OCI-LY7 (cell line): ENCODE data around the gene FHOD3. TPM values are rescaled to one million over a fixed set of nuclear protein-coding genes. Genes with fewer than 3 reads are reported as not detected.

ENCODE experiments used
- BruUV-seq: library from RNA; stranded (reverse); fragments of 400-500 nt; replicated peaks from 2 replicates; lab custom pipeline; 2021; lab: Mats Ljungman, UMichigan
- CTCF ChIA-PET: fragments of 300-600 bp; sonication (Branson Sonifier 250); formaldehyde crosslinking; loops from one replicate; lab custom pipeline; 2022; ENCODE audit warnings: antibody characterized with exemption; ENCODE audit not compliant: unreplicated experiment; lab: Charles Lee
- POLR2A ChIA-PET: fragments of 300-600 bp; sonication (Branson Sonifier 250); formaldehyde crosslinking; loops from one replicate; lab custom pipeline; 2022; ENCODE audit warnings: antibody characterized with exemption; lab: Charles Lee
- DNase-seq: peaks from one replicate; pipeline ENCODE4 v3.0.0-alpha.2; 2015; ENCODE audit warnings: low spot score
- H2AFZ ChIP-seq: fragments of 200-600 bp; sonication (generic), shearing (Covaris generic); 2 replicates; pipeline ENCODE4 v1.6.1; 2014; ENCODE audit warnings: mild to moderate bottlenecking, antibody characterized with exemption, low read length, moderate library complexity
- H3K27ac ChIP-seq: fragments of 200-600 bp; sonication (generic); 2 replicates; pipeline ENCODE4 v1.5.1; 2014; ENCODE audit warnings: mixed run types, low read depth, mild to moderate bottlenecking, moderate library complexity, low read length, inconsistent platforms; ENCODE audit not compliant: poor library complexity, severe bottlenecking
- H3K36me3 ChIP-seq: fragments of 200-600 bp; sonication (generic); 2 replicates; pipeline ENCODE4 v1.6.1; 2014; ENCODE audit warnings: mild to moderate bottlenecking, antibody characterized with exemption, low read length, moderate library complexity, mixed read lengths; ENCODE audit not compliant: insufficient read depth
- H3K4me1 ChIP-seq: fragments of 200-600 bp; sonication (generic); 2 replicates; pipeline ENCODE4 v1.5.1; 2014; ENCODE audit warnings: mild to moderate bottlenecking, low read length; ENCODE audit not compliant: insufficient read depth, poor library complexity, severe bottlenecking
- H3K4me2 ChIP-seq: fragments of 200-600 bp; sonication (generic); 2 replicates; pipeline ENCODE4 v1.6.1; 2014; ENCODE audit warnings: mild to moderate bottlenecking, low read length
- H3K4me3 ChIP-seq: fragments of 200-600 bp; sonication (generic); 2 replicates; pipeline ENCODE4 v1.5.1; 2014; ENCODE audit warnings: mild to moderate bottlenecking, low read depth, low read length; ENCODE audit not compliant: poor library complexity, severe bottlenecking
- H3K79me2 ChIP-seq: fragments of 200-600 bp; sonication (generic); 2 replicates; pipeline ENCODE4 v1.6.1; 2016; ENCODE audit warnings: low read depth, mild to moderate bottlenecking, low read length, moderate library complexity, mixed read lengths; ENCODE audit not compliant: insufficient read depth
- H3K9me2 ChIP-seq: fragments of 200-600 bp; sonication (generic); 2 replicates; pipeline ENCODE4 v1.6.1; 2016; ENCODE audit warnings: mild to moderate bottlenecking, low read length, mixed read lengths; ENCODE audit not compliant: insufficient read depth
- H3K9me3 ChIP-seq: fragments of 200-600 bp; sonication (generic); 2 replicates; pipeline ENCODE4 v1.6.1; 2014; ENCODE audit warnings: mild to moderate bottlenecking, mixed run types, low read length, mixed read lengths
- H4K20me1 ChIP-seq: fragments of 200-600 bp; sonication (generic); 2 replicates; pipeline ENCODE4 v1.6.1; 2014; ENCODE audit warnings: mild to moderate bottlenecking, antibody characterized with exemption, low read length, moderate library complexity, mixed read lengths; ENCODE audit not compliant: insufficient read depth
- EZH2phosphoT487 ChIP-seq: fragments of 200-600 bp; sonication (generic); IDR thresholded peaks from 2 replicates; pipeline ENCODE4 v1.6.1; 2018; ENCODE audit warnings: low read depth, borderline replicate concordance, mild to moderate bottlenecking, mixed run types, antibody characterized with exemption, low read length, moderate library complexity, mixed read lengths
- intact Hi-C: fragments of 100-400 bp; cut with micrococcal nuclease; formaldehyde crosslinking; loops from one replicate; pipeline ENCODE4 v1.10.0; 2022; ENCODE audit not compliant: unreplicated experiment
- total RNA-seq, 2 experiments: library from RNA; depleted of rRNA in 1 of 2; stranded (reverse); fragments of >200 nt in 1 of 2; shearing (Covaris generic) in 1 of 2; gene quantifications; 2 replicates each; pipeline ENCODE4 v1.2.3, GENCODE V29; 2014 to 2022
- TF ChIP-seq, protein P1 (sequence below): fragments of 200-600 bp; sonication (generic); conservative IDR thresholded peaks from 2 replicates; pipeline ENCODE4 v1.5.1; 2014; ENCODE audit warnings: mild to moderate bottlenecking, antibody characterized with exemption, low read length, moderate library complexity, mixed read lengths

The FHOD3 gene
- total RNA-seq, 2 experiments from 2014 or later = 0.06 to 2.4 TPM

DNA sequence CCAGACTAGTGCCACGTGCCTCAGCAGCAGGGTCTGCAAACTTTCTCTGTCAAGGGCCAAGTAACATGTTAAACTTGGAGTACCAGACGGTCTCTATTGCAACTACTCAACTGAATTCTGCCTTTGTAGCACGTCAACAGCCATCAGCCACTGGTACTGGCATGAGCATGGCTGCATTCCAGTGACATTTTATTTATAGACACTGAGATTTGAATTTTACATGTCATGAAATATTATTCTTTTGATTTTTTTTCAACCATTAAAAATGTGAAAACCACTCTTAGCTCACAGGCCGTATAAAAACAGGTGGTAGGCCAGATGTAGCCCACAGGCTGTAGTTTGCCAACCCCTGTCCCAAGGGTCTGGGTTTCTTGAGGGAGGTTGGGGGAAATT lies 331.6 kb downstream of the FHOD3 start:
- no peaks in the 10 kb centered on the region for H3K4me1 ChIP-seq
- CTCF ChIA-PET = no interaction called here
- POLR2A ChIA-PET = no interaction called here

GRCh38 chr18:36629836-36630235 lies 332.3 kb downstream of the FHOD3 start:
- Histone ChIP-seq H3K79me2 (no peaks in the 10 kb centered on the region), H2AFZ (no peak overlapping the region), H3K4me3 (no peak overlapping the region), H3K9me2 (no peaks in the 10 kb centered on the region), H3K27ac (no peak overlapping the region), H4K20me1 (no peaks in the 10 kb centered on the region), H3K4me1 (no peaks in the 10 kb centered on the region), H3K9me3 (no peaks in the 10 kb centered on the region), H3K4me2 (no peak overlapping the region), H3K36me3 (no peaks in the 10 kb centered on the region)
- ChIA-PET POLR2A (no interaction called here), CTCF (no interaction called here)
- intact Hi-C loops = no loop called here
- BruUV-seq = no TSS peak
- no peak for DNase-seq
- no peak for TF ChIP-seq EZH2phosphoT487
- TF ChIP-seq, protein P1, sequence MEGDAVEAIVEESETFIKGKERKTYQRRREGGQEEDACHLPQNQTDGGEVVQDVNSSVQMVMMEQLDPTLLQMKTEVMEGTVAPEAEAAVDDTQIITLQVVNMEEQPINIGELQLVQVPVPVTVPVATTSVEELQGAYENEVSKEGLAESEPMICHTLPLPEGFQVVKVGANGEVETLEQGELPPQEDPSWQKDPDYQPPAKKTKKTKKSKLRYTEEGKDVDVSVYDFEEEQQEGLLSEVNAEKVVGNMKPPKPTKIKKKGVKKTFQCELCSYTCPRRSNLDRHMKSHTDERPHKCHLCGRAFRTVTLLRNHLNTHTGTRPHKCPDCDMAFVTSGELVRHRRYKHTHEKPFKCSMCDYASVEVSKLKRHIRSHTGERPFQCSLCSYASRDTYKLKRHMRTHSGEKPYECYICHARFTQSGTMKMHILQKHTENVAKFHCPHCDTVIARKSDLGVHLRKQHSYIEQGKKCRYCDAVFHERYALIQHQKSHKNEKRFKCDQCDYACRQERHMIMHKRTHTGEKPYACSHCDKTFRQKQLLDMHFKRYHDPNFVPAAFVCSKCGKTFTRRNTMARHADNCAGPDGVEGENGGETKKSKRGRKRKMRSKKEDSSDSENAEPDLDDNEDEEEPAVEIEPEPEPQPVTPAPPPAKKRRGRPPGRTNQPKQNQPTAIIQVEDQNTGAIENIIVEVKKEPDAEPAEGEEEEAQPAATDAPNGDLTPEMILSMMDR = no peak

More for the DNA sequence above, 331.6 kb downstream of the FHOD3 start:
- intact Hi-C loops = no loop called here
- no peak for DNase-seq
- no peak overlapping the region for H3K4me3 ChIP-seq
- no peaks in the 10 kb centered on the region for H3K9me2 ChIP-seq
- H3K4me2 ChIP-seq = no peak overlapping the region
- TF ChIP-seq, protein P1 = no peak
- no peak for TF ChIP-seq EZH2phosphoT487
- no peak overlapping the region for H3K27ac ChIP-seq
- no peaks in the 10 kb centered on the region for H3K36me3 ChIP-seq
- H4K20me1 ChIP-seq = no peaks in the 10 kb centered on the region
- H3K9me3 ChIP-seq = no peaks in the 10 kb centered on the region
- BruUV-seq = no TSS peak
- H2AFZ ChIP-seq = no peak overlapping the region
- no peaks in the 10 kb centered on the region for H3K79me2 ChIP-seq

- H3K9me2 ChIP-seq = no peaks in the 10 kb centered on the region
- intact Hi-C loops = no loop called here
- no peak for TF ChIP-seq EZH2phosphoT487
- TF ChIP-seq, protein P1 = no peak
- H4K20me1 ChIP-seq = no peaks in the 10 kb centered on the region
- CTCF ChIA-PET = no interaction called here
- POLR2A ChIA-PET = no interaction called here
- no peak overlapping the region for H2AFZ ChIP-seq
- H3K4me1 ChIP-seq = no peaks in the 10 kb centered on the region
- H3K4me3 ChIP-seq = no peak overlapping the region
- H3K9me3 ChIP-seq = no peaks in the 10 kb centered on the region
- H3K36me3 ChIP-seq = no peaks in the 10 kb centered on the region
- H3K79me2 ChIP-seq = no peaks in the 10 kb centered on the region
- no peak overlapping the region for H3K4me2 ChIP-seq
- no peak overlapping the region for H3K27ac ChIP-seq
- no TSS peak for BruUV-seq
- no peak for DNase-seq
Measured at GRCh38 chr18:36630917-36631316, 333.4 kb downstream of the FHOD3 start.
